Sigmoid colon (tissue), 4 donors: ENCODE measurements around the gene FREM1.

Source experiments
- CTCF ChIP-seq, 4 experiments: fragments of 450-650 bp in 3 of 4; fragments of 200-600 bp in 1 of 4; IDR thresholded peaks; one replicate each; pipeline ENCODE4 v1.5.1; 2016 to 2019; ENCODE audit warnings: antibody characterized with exemption in 4 of 4, mild to moderate bottlenecking in 3 of 4, moderate library complexity in 2 of 4
- POLR2AphosphoS5 ChIP-seq, 4 donors: sonication (generic); formaldehyde crosslinking; IDR thresholded peaks; one replicate each; pipeline ENCODE4 v1.6.1; 2017; ENCODE audit warnings: antibody characterized with exemption in 4 of 4

DNA sequence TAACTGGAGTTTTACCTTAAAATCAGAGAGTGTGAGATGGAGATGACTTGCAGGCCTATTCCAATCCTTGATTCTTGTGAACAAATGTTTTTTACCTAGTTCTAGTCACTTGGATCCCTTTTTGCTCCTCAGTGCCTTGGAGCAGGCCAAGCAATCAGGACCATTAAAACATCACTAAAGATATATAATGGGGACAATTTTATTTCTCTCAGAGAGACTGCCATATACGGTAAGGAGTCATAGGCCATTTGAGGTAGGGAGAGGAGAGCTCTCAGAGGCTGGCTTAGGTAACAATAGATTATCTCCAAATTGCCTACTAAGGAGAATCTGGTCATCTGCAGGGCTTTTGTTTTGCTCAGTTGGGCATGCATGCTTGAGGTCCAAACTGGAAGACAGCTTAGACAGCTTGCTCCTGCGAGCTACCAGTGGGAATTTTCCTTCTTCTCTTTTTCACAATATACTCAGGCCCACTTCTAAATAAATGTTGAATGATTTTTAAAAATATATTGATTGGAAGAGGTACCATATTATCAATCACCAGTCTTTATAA lies 44.0 kb downstream of the FREM1 start:
- TF ChIP-seq CTCF (IDR thresholded peaks at IDR 0.05) (no peak), POLR2AphosphoS5 (IDR thresholded peaks at IDR 0.05) (peak in 3 of 4 donors; percentile 10 to 58 (median 53))
